Measurements from ENCODE around the gene CADPS.
"Not testable (repeated sequence)": the region's sequence is repeated elsewhere in the genome, so short reads cannot be mapped to it uniquely, and the experiment has no call there.

CADPS gene

GRCh38 chr3:62584636-62585035, 290.6 kb downstream of the CADPS start:
- DNase-seq (ENCODE audit: low read depth, low spot score) = no peak

GRCh38 chr3:62582495-62583172, 292.6 kb downstream of the CADPS start:
- H3K4me3 ChIP-seq (ENCODE audit: low read length) = no peak overlapping the region
- no peak for DNase-seq (ENCODE audit: low read depth, low spot score)

More at GRCh38 chr3:62584636-62585035, 290.6 kb downstream of the CADPS start:
- no peak overlapping the region for H3K4me3 ChIP-seq (ENCODE audit: low read length)

- H3K4me3 ChIP-seq (ENCODE audit: low read length); DNase-seq (ENCODE audit: low read depth, low spot score): not testable (repeated sequence)
These were observed 294.7 kb downstream of the CADPS start for GRCh38 chr3:62580485-62580884.

- DNase-seq (ENCODE audit: low read depth, low spot score) = no peak
- no peak overlapping the region for H3K4me3 ChIP-seq (ENCODE audit: low read length)
These were observed 298.1 kb downstream of the CADPS start for GRCh38 chr3:62577153-62577552.

- no peak for DNase-seq (ENCODE audit: low read depth, low spot score)
- no peak overlapping the region for H3K4me3 ChIP-seq (ENCODE audit: low read length)
These were observed 300.8 kb downstream of the CADPS start for GRCh38 chr3:62574266-62574898.

GRCh38 chr3:62571916-62572315, 303.3 kb downstream of the CADPS start:
- no peak for DNase-seq (ENCODE audit: low read depth, low spot score)

GRCh38 chr3:62570888-62571287, 304.3 kb downstream of the CADPS start:
- no peak for DNase-seq (ENCODE audit: low read depth, low spot score)
- no peak overlapping the region for H3K4me3 ChIP-seq (ENCODE audit: low read length)

More at GRCh38 chr3:62571916-62572315, 303.3 kb downstream of the CADPS start:
- no peak overlapping the region for H3K4me3 ChIP-seq (ENCODE audit: low read length)

- no peak for DNase-seq (ENCODE audit: low read depth, low spot score)
- H3K4me3 ChIP-seq (ENCODE audit: low read length) = no peak overlapping the region
These were observed 305.6 kb downstream of the CADPS start for GRCh38 chr3:62569609-62570008.

- H3K4me3 ChIP-seq (ENCODE audit: low read length) = no peak overlapping the region
- DNase-seq (ENCODE audit: low read depth, low spot score) = no peak
These were observed 307.9 kb downstream of the CADPS start for GRCh38 chr3:62567097-62568021.

GRCh38 chr3:62566022-62566557, 309.1 kb downstream of the CADPS start:
- no peak overlapping the region for H3K4me3 ChIP-seq (ENCODE audit: low read length)
- no peak for DNase-seq (ENCODE audit: low read depth, low spot score)

- DNase-seq (ENCODE audit: low read depth, low spot score) = no peak
- no peak overlapping the region for H3K4me3 ChIP-seq (ENCODE audit: low read length)
These were observed 312.6 kb downstream of the CADPS start for GRCh38 chr3:62562596-62562995.

- no peak overlapping the region for H3K4me3 ChIP-seq (ENCODE audit: low read length)
- DNase-seq (ENCODE audit: low read depth, low spot score) = no peak
These were observed 313.2 kb downstream of the CADPS start for GRCh38 chr3:62562017-62562416.

GRCh38 chr3:62559831-62560445, 315.3 kb downstream of the CADPS start:
- DNase-seq (ENCODE audit: low read depth, low spot score) = peak; percentile 18
- no peak overlapping the region for H3K4me3 ChIP-seq (ENCODE audit: low read length)

GRCh38 chr3:62558549-62559112, 316.6 kb downstream of the CADPS start:
- DNase-seq (ENCODE audit: low read depth, low spot score) = peak; percentile 5

GRCh38 chr3:62557983-62558382, 317.2 kb downstream of the CADPS start:
- DNase-seq (ENCODE audit: low read depth, low spot score) = no peak
- no peak overlapping the region for H3K4me3 ChIP-seq (ENCODE audit: low read length)

More at GRCh38 chr3:62558549-62559112, 316.6 kb downstream of the CADPS start:
- no peak overlapping the region for H3K4me3 ChIP-seq (ENCODE audit: low read length)

- H3K4me3 ChIP-seq (ENCODE audit: low read length) = no peak overlapping the region
- DNase-seq (ENCODE audit: low read depth, low spot score) = no peak
These were observed 317.8 kb downstream of the CADPS start for GRCh38 chr3:62557450-62557849.

GRCh38 chr3:62556121-62556815, 318.9 kb downstream of the CADPS start:
- DNase-seq (ENCODE audit: low read depth, low spot score) = no peak
- H3K4me3 ChIP-seq (ENCODE audit: low read length) = no peak overlapping the region

- DNase-seq (ENCODE audit: low read depth, low spot score) = peak; percentile 7
- no peak overlapping the region for H3K4me3 ChIP-seq (ENCODE audit: low read length)
These were observed 320.9 kb downstream of the CADPS start for GRCh38 chr3:62554264-62554799.

Measured in Jurkat, Clone E6-1 (cell line).